ENCODE data around the gene TMC4.
"Not testable (repeated sequence)": the region's sequence is repeated elsewhere in the genome, so short reads cannot be mapped to it uniquely, and the experiment has no call there.

Gene TMC4

GRCh38 chr19:54173951-54174834 lies 1.2 kb upstream of the TMC4 start:
- no peak for DNase-seq

GRCh38 chr19:54173359-54173699 lies 369 bp upstream of the TMC4 start:
- no peak for DNase-seq

GRCh38 chr19:54171736-54172431 lies 1.1 kb downstream of the TMC4 start:
- not testable (repeated sequence) for DNase-seq

GRCh38 chr19:54169149-54169740 lies 3.7 kb downstream of the TMC4 start:
- DNase-seq = no peak

- peak; percentile 85 to 92 for DNase-seq
Measured at GRCh38 chr19:54168174-54168917, 4.6 kb downstream of the TMC4 start.

- DNase-seq = no peak
Measured at GRCh38 chr19:54165222-54165621, 7.7 kb downstream of the TMC4 start.

GRCh38 chr19:54164369-54165068 lies 8.4 kb downstream of the TMC4 start:
- peak; percentile 17 to 48 for DNase-seq

- DNase-seq = no peak
Measured at GRCh38 chr19:54162884-54163283, 10.1 kb downstream of the TMC4 start.

- DNase-seq = peak; percentile 84 to 86
Measured at GRCh38 chr19:54162241-54162805, 10.6 kb downstream of the TMC4 start.

- no peak for DNase-seq
Measured at GRCh38 chr19:54160854-54161253, 12.1 kb downstream of the TMC4 start.

- no peak for DNase-seq
Measured at GRCh38 chr19:54160182-54160811, 12.7 kb downstream of the TMC4 start.

- DNase-seq = peak; percentile 98 to 100
Measured at GRCh38 chr19:54159352-54160181, 13.4 kb downstream of the TMC4 start, which contains the start of gene LENG1. TSS of gene LENG1 (minus strand) at chr19:54159721. CDS start at chr19:54159695, 26 bp downstream.

- DNase-seq = peak in 1 of 2 donors; percentile 30
Measured at GRCh38 chr19:54158812-54159351, 14.1 kb downstream of the TMC4 start.

GRCh38 chr19:54156953-54157352 lies 16.0 kb downstream of the TMC4 start:
- DNase-seq = no peak

- DNase-seq = no peak
Measured at GRCh38 chr19:54156490-54156889, 16.5 kb downstream of the TMC4 start.

GRCh38 chr19:54155694-54156093 lies 17.3 kb downstream of the TMC4 start:
- no peak for DNase-seq

GRCh38 chr19:54154603-54155345 lies 18.2 kb downstream of the TMC4 start:
- DNase-seq = no peak

- DNase-seq = no peak
Measured at GRCh38 chr19:54153731-54154326, 19.1 kb downstream of the TMC4 start.
